ENCODE data around the gene SFTPB. TPM values are rescaled to one million over a fixed set of nuclear protein-coding genes. Genes with fewer than 3 reads are reported as not detected.
A peak's percentile ranks its signal among the peaks of the same experiment; 100 is the strongest.

SFTPB gene
- total RNA-seq, 3 donors from 2014 or later, result 1.3 to 2.2 TPM; not detected in 1

DNA sequence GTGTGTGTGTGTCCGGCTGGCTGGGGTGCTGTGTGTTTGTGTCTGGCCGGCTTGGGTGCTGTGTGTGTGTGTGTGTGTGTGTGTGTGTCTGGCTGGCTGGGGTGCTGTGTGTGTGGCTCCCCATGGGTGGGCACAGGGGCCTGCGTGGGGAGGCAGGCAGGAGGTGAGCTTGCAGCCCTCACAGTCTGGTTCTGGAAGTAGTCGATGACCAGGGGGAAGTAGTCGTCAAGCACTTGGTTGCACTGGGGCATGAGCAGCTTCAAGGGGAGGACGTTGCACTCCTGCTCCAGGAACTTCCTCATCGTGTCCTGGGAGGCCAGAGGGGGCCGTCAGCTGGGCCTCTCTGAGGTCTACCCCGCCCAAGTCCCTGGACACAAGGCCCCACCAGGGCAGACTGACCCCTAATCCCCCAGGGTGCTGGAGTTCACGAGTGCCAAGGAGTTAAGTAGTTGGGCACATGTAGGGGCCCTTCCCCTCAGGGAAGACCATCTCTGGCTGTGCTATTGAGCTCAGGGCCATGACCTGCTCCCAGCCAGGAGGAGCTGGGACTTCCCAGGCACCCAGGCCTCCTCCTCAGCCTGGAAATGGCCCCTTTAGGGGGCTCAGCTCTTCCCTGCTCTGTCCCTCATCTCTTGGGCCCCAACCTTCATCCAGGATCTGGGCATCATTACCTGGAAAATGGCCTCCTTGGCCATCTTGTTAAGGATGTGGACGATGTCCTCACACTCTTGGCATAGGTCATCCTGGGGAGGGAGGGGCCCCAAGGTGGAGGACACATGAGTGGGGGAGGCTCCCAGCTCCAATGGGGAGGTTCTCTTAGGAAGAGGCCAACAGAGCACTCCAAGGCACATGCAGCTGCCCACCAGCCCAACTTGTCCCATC, 1.3 kb downstream of the SFTPB start:
- TF ChIP-seq, protein P1, sequence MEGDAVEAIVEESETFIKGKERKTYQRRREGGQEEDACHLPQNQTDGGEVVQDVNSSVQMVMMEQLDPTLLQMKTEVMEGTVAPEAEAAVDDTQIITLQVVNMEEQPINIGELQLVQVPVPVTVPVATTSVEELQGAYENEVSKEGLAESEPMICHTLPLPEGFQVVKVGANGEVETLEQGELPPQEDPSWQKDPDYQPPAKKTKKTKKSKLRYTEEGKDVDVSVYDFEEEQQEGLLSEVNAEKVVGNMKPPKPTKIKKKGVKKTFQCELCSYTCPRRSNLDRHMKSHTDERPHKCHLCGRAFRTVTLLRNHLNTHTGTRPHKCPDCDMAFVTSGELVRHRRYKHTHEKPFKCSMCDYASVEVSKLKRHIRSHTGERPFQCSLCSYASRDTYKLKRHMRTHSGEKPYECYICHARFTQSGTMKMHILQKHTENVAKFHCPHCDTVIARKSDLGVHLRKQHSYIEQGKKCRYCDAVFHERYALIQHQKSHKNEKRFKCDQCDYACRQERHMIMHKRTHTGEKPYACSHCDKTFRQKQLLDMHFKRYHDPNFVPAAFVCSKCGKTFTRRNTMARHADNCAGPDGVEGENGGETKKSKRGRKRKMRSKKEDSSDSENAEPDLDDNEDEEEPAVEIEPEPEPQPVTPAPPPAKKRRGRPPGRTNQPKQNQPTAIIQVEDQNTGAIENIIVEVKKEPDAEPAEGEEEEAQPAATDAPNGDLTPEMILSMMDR (IDR thresholded peaks at IDR 0.05), result no peak
- intact Hi-C loops (cut with DNase I, micrococcal nuclease), result no loop called here
- DNase-seq, result no peak
- Histone ChIP-seq H3K9me3 (no peaks in the 10 kb centered on the region), H3K36me3 (ENCODE audit: low read depth) (no peaks in the 10 kb centered on the region), H3K4me3 (no peak overlapping the region), H3K4me1 (ENCODE audit: low read depth) (no peaks in the 10 kb centered on the region)
- ATAC-seq, result no peak

DNA sequence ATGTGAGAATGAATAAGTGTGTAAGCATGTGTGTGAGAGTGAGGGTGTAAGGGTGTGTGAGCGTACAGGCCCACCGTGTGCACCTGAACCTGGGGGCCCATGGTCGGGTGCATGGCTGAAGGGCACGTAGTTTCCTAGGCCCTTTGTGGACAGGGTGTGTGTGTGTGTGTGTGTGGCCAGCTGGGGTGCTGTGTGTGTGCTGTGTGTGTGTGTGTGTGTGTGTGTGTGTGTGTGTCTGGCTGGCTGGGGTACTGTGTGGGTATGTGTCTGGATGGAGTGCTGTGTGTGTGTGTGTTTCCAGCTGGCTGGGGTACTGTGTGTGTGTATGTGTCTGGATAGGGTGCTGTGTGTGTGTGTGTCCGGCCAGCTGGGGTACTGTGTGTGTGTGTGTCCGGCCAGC, 2.0 kb downstream of the SFTPB start:
- Histone ChIP-seq H3K36me3 (ENCODE audit: low read depth) (no peaks in the 10 kb centered on the region), H3K4me1 (ENCODE audit: low read depth) (no peaks in the 10 kb centered on the region), H3K9me3 (no peaks in the 10 kb centered on the region), H3K4me3 (no peak overlapping the region)
- TF ChIP-seq, protein P1 (IDR thresholded peaks at IDR 0.05), result no peak
- intact Hi-C loops (cut with DNase I, micrococcal nuclease), result no loop called here
- DNase-seq, result no peak
- no peak for ATAC-seq

DNA sequence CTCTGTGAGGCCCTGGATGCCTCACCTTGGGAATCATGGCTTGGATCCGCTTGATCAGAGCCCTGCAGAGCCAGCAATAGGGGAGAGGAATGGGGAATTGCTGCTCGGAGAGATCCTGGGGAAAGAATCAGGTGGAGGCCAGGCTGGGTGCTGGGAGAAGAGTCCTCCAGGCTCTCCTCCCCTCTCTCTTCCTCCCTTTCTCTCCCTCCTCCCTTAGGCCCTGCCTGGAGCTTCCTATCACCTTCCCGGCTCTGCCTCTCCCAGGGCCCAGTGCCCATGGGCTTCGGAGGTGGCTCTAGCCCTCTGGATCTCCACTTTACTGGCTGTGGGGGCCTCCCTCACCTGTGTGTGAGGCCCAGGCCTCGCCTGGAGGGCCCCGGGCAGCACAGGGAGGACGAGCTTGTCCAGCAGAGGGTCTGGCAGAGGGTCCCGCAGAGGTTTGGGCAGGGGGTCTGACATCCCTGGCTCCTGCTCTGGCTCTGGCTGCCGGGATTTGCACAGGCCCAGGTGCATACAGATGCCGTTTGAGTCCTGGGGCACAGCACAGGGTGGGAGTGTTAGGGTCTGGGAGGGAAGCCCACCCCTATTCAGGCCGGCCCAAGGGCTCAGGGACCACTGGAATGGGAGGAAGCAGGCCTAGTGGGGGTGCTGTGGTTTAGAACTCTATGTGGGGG, 2.6 kb downstream of the SFTPB start:
- Histone ChIP-seq H3K36me3 (ENCODE audit: low read depth) (no peaks in the 10 kb centered on the region), H3K9me3 (no peaks in the 10 kb centered on the region), H3K4me1 (ENCODE audit: low read depth) (no peaks in the 10 kb centered on the region), H3K4me3 (no peak overlapping the region)
- DNase-seq (no peak), ATAC-seq (no peak)
- TF ChIP-seq, protein P1 (IDR thresholded peaks at IDR 0.05), result no peak
- intact Hi-C loops (cut with DNase I, micrococcal nuclease), result no loop called here

DNA sequence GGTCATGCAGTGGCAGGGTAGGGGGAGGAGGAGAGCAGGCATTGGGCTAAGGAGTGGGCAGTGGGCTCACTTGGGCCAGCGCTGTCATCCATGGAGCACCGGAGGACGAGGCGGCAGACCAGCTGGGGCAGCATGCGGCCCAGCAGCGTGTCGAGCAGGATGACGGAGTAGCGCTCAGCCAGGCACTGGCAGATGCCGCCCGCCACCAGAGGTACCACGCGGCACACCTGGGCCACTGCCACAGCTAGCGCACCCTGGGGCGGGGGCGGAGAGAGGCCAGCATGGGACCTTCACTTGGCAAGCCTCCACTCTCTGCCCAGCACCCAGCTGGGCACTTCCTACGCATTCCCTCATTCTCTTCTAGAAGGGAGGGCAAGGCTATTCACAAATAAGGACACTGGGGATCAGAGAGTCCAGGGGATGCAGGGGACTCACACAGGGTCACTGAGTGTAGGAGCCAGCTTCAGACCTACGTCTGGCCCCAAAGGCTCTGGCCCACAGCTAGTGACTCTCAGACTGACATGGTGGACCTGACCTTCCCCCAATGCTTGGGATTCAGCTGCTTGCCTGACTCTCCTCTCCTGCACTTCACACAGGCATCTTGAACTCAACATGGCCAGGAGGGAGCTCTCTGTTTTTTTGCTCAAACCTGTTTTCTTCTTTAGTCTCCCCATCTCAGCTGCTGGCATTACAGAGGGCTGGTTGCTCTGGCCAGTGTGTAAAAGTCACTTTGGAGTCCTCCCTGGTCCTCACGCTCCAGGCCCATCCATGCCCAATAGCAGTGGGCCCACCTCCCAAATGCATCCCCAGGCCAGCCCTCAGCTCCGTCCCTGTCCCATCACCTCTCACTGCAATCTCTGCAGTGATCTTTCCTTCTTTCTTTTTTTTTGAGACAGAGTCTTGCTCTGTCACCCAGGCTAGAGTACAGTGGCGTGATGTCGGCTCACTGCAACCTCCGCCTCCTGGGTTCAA, 4.1 kb downstream of the SFTPB start:
- no peaks in the 10 kb centered on the region for H3K4me1 ChIP-seq (ENCODE audit: low read depth)
- H3K4me3 ChIP-seq, result no peak overlapping the region
- H3K36me3 ChIP-seq (ENCODE audit: low read depth), result no peaks in the 10 kb centered on the region
- no peak for DNase-seq
- TF ChIP-seq, protein P1 (IDR thresholded peaks at IDR 0.05), result no peak
- intact Hi-C loops (cut with DNase I, micrococcal nuclease), result no loop called here
- no peak for ATAC-seq
- no peaks in the 10 kb centered on the region for H3K9me3 ChIP-seq

DNA sequence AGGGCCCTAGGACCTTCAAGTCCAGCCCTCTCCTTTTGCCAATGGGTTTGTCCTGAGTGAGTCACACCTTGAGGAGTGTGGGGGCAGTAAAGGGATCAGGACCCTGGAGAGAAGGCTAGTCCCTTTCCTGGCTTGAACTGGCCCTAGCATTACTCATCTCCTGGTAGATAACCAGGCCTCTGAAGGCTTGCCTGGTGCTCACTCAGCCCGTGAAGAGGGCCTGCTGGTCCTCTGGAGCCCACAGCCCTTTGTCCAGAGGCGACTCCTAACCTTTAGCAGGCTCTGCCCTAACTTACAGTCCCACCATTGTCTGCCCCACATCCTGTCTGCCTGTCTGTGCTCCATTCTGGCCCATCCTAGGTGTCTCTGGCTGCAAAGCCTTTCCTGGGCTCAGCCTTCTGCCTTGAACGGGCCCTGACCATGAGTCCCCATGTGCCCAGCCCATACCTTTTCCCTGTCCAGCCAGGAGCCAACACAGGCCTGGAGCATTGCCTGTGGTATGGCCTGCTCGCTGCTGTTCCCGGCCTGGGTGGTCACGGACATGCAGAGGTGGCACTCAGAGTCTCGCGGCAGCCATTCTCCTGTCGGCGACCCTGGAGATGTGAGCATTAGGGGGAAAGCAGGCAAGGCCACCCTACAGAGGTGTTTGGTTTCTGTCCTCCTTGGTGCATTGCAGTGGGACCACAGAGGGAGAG, 5.0 kb downstream of the SFTPB start:
- H3K4me1 ChIP-seq (ENCODE audit: low read depth), result no peaks in the 10 kb centered on the region
- TF ChIP-seq, protein P1 (IDR thresholded peaks at IDR 0.05), result no peak
- intact Hi-C loops (cut with DNase I, micrococcal nuclease), result no loop called here
- ATAC-seq, result peak; percentile 12
- no peaks in the 10 kb centered on the region for H3K36me3 ChIP-seq (ENCODE audit: low read depth)
- DNase-seq, result no peak
- H3K4me3 ChIP-seq, result no peak overlapping the region
- H3K9me3 ChIP-seq, result no peaks in the 10 kb centered on the region
